Peyer's patch (tissue), 4 donors: ENCODE results near the gene NFKB1. TPM values are rescaled to one million over a fixed set of nuclear protein-coding genes. Genes with fewer than 3 reads are reported as not detected.

Source experiments
- DNase-seq, 3 donors: peaks; one replicate each; pipeline ENCODE4 v3.0.0-alpha.2; 2017 to 2019
- H3K27ac ChIP-seq, 4 donors: fragments of 200-600 bp; sonication (generic); one replicate each; pipeline ENCODE4 v1.5.1; 2016 to 2019
- H3K27me3 ChIP-seq, 2 donors: fragments of 200-600 bp; sonication (generic); one replicate each; pipeline ENCODE4 v1.5.1; 2019
- H3K36me3 ChIP-seq, 3 donors: fragments of 200-600 bp; sonication (generic); one replicate each; pipeline ENCODE4 v1.5.1; 2016 to 2019
- H3K4me1 ChIP-seq, 4 donors: fragments of 200-600 bp; sonication (generic); one replicate each; pipeline ENCODE4 v1.5.1; 2016 to 2019
- H3K4me3 ChIP-seq, 4 donors: fragments of 200-600 bp; sonication (generic); 1 replicate in 3 of 4; 2 replicates in 1 of 4; pipeline ENCODE4 v1.5.1; 2016 to 2019; ENCODE audit warnings: mild to moderate bottlenecking in 1 of 4
- H3K9me3 ChIP-seq, 4 donors: fragments of 200-600 bp; sonication (generic); one replicate each; pipeline ENCODE4 v1.5.1; 2016 to 2019; ENCODE audit warnings: mild to moderate bottlenecking in 1 of 4
- POLR2A ChIP-seq, 2 donors: fragments of 450-650 bp; IDR thresholded peaks; one replicate each; pipeline ENCODE4 v1.5.1; 2017; ENCODE audit warnings: antibody characterized with exemption in 2 of 2, mild to moderate bottlenecking in 2 of 2, moderate library complexity in 2 of 2
- total RNA-seq, 4 donors: library from RNA; depleted of rRNA; stranded (reverse); fragments of >200 nt; gene quantifications; one replicate each; pipeline ENCODE4 v1.1.0, GENCODE V29; 2016
- TF ChIP-seq, protein P1 (sequence below), 6 experiments: fragments of 450-650 bp in 4 of 6; fragments of 200-600 bp in 2 of 6; sonication (generic) in 1 of 6; IDR thresholded peaks; one replicate each; pipeline ENCODE4 v1.5.1; 2017 to 2019; ENCODE audit warnings: antibody characterized with exemption in 6 of 6, mild to moderate bottlenecking in 3 of 6, moderate library complexity in 1 of 6

Gene NFKB1
- total RNA-seq, 4 donors from 2014 or later, result 20.7 to 58.6 (median 24.5) TPM

DNA sequence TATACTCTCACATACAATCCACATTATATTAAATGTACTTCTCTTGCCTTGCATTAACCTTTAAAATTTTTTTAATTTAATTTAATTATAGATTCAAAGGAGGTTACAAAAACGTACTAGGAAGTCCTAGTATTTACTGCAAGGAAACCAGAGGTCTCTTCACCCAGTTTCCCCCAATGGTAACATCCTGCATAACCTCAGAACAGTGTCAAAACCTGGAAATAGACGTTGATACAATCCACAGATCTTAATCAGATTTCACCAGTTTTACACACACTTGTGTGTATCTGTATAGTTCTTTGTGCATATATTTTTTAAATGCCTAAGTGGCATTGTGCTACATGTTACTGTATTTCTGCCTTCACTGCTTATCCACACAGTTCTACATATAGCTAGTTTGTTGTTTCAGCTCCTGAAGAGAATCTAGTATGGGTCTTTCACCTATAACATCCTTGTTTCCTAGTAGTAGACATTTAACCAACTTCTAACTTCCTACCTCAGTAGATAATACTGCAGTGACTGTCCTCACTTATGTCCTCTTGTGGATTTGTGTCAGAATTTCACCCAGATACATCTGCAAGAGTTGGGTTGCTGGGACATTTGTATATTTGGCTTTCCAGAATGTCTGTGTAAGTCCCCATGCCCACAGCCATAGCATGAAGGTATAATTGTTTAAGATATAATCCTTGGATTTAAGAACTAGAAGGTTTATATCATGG, 103.2 kb downstream of the NFKB1 start:
- Histone ChIP-seq H3K27ac (no peak overlapping the region), H3K4me1 (no peaks in the 10 kb centered on the region), H3K27me3 (no peaks in the 10 kb centered on the region), H3K9me3 (no peaks in the 10 kb centered on the region), H3K36me3 (peaks cover 0 to 74% (median 0%) of the 10 kb centered on the region in 3 donors), H3K4me3 (no peak overlapping the region)
- TF ChIP-seq, protein P1, sequence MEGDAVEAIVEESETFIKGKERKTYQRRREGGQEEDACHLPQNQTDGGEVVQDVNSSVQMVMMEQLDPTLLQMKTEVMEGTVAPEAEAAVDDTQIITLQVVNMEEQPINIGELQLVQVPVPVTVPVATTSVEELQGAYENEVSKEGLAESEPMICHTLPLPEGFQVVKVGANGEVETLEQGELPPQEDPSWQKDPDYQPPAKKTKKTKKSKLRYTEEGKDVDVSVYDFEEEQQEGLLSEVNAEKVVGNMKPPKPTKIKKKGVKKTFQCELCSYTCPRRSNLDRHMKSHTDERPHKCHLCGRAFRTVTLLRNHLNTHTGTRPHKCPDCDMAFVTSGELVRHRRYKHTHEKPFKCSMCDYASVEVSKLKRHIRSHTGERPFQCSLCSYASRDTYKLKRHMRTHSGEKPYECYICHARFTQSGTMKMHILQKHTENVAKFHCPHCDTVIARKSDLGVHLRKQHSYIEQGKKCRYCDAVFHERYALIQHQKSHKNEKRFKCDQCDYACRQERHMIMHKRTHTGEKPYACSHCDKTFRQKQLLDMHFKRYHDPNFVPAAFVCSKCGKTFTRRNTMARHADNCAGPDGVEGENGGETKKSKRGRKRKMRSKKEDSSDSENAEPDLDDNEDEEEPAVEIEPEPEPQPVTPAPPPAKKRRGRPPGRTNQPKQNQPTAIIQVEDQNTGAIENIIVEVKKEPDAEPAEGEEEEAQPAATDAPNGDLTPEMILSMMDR (IDR thresholded peaks at IDR 0.05), result no peak
- TF ChIP-seq POLR2A (IDR thresholded peaks at IDR 0.05), result no peak
- no peak for DNase-seq

DNA sequence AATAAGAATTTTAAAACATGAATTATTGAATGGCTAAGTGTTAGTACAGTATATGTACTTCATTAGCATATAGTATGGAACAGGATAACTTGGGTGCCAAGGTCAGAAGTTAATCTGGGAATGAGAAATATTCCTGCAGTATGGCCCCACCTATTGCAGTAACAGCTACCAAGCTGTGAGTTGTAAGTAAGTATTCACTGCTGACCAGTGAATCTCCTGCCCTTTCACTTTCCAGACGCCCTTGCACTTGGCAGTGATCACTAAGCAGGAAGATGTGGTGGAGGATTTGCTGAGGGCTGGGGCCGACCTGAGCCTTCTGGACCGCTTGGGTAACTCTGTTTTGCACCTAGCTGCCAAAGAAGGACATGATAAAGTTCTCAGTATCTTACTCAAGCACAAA, 105.1 kb downstream of the NFKB1 start:
- DNase-seq, result no peak
- H3K4me1 ChIP-seq, result no peaks in the 10 kb centered on the region

DNA sequence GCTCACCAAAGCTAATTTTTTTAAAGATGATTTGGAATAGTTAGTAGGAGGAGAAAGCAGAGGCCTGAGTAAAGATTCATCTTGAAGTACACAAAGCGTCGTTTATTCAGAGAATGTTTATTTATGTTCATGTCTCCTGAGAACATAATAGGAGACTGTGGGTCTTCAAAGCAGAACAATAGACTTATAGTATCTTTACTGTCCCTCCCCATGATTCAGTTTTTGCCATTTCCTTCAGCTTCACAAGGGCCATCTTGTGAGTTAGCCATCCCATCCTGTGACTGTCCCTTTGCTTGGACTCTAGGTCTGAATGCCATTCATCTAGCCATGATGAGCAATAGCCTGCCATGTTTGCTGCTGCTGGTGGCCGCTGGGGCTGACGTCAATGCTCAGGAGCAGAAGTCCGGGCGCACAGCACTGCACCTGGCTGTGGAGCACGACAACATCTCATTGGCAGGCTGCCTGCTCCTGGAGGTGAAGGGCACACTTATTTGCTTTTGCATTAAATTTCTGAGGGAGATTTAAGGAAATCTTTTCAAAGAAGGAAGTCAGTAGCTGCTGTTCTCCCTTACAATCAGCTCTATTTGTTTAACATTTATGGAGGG, 105.8 kb downstream of the NFKB1 start:
- Histone ChIP-seq H3K27me3 (no peaks in the 10 kb centered on the region), H3K27ac (no peak overlapping the region), H3K4me3 (no peak overlapping the region), H3K36me3 (peaks cover 0 to 66% (median 0%) of the 10 kb centered on the region in 3 donors), H3K4me1 (no peaks in the 10 kb centered on the region), H3K9me3 (no peaks in the 10 kb centered on the region)
- DNase-seq, result no peak
- TF ChIP-seq, protein P1 (IDR thresholded peaks at IDR 0.05), result no peak
- TF ChIP-seq POLR2A (IDR thresholded peaks at IDR 0.05), result no peak

More for the DNA sequence above, 105.1 kb downstream of the NFKB1 start:
- no peaks in the 10 kb centered on the region for H3K27me3 ChIP-seq
- no peak overlapping the region for H3K27ac ChIP-seq
- TF ChIP-seq, protein P1 (IDR thresholded peaks at IDR 0.05), result no peak
- TF ChIP-seq POLR2A (IDR thresholded peaks at IDR 0.05), result no peak
- H3K9me3 ChIP-seq, result no peaks in the 10 kb centered on the region
- no peak overlapping the region for H3K4me3 ChIP-seq
- peaks cover 0 to 66% (median 0%) of the 10 kb centered on the region in 3 donors for H3K36me3 ChIP-seq

DNA sequence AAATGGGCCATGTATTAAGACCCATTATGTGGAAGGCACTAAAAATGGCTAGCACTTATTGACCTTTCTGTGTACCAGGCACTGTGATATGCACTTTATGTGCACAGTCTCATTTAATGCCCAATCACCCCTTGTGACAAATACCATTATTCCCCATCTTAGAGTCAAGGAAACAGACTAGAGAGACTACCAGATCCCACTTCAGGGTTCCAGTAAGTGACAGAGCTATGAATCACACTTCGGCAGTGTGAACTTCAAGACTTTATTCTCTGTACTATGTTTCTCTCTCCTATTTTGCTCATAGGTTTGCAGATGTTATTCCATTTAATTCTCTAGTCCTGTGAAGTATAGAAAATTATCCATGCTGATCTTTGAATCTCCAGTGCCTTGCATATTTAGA, 107.0 kb downstream of the NFKB1 start:
- no peaks in the 10 kb centered on the region for H3K9me3 ChIP-seq
- no peak for TF ChIP-seq POLR2A (IDR thresholded peaks at IDR 0.05)
- TF ChIP-seq, protein P1 (IDR thresholded peaks at IDR 0.05), result no peak
- H3K4me1 ChIP-seq, result peaks cover 0 to 5% (median 2%) of the 10 kb centered on the region in 4 donors
- H3K27ac ChIP-seq, result no peak overlapping the region
- H3K4me3 ChIP-seq, result no peak overlapping the region
- no peaks in the 10 kb centered on the region for H3K27me3 ChIP-seq
- DNase-seq, result no peak
- H3K36me3 ChIP-seq, result peaks cover 0 to 68% (median 0%) of the 10 kb centered on the region in 3 donors

DNA sequence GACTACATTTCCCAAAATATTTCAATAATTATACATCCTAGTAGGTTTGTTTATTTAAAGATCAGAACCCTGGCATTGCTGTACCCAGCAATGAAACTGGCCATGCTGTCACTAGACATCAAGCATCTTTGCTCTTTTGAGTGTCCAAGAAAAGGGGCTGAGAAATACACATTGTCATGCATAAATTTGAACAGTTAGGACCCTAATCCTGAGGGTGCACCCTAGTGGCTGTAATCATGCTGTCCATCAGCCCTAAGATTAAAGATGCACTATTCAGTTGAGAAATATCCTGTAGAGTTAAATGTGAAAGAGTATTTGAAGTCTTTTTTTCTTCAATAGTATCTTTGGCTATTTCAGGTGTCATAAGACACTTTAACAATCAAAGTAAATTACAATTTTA, 108.8 kb downstream of the NFKB1 start:
- no peak for DNase-seq
- peaks cover 0 to 5% (median 2%) of the 10 kb centered on the region in 4 donors for H3K4me1 ChIP-seq
- no peak overlapping the region for H3K4me3 ChIP-seq
- TF ChIP-seq POLR2A (IDR thresholded peaks at IDR 0.05), result no peak
- TF ChIP-seq, protein P1 (IDR thresholded peaks at IDR 0.05), result no peak
- no peaks in the 10 kb centered on the region for H3K9me3 ChIP-seq
- no peak overlapping the region for H3K27ac ChIP-seq
- no peaks in the 10 kb centered on the region for H3K27me3 ChIP-seq
- peaks cover 0 to 74% (median 0%) of the 10 kb centered on the region in 3 donors for H3K36me3 ChIP-seq
